GM21529 (cell line): ENCODE data around the gene GPR35.

Experiments
- ATAC-seq: cut with Tn5 transposase; IDR thresholded peaks from one replicate; pipeline ENCODE4 v1.9.1; 2021; ENCODE audit not compliant: unreplicated experiment

The GPR35 gene, protein sequence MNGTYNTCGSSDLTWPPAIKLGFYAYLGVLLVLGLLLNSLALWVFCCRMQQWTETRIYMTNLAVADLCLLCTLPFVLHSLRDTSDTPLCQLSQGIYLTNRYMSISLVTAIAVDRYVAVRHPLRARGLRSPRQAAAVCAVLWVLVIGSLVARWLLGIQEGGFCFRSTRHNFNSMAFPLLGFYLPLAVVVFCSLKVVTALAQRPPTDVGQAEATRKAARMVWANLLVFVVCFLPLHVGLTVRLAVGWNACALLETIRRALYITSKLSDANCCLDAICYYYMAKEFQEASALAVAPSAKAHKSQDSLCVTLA

DNA sequence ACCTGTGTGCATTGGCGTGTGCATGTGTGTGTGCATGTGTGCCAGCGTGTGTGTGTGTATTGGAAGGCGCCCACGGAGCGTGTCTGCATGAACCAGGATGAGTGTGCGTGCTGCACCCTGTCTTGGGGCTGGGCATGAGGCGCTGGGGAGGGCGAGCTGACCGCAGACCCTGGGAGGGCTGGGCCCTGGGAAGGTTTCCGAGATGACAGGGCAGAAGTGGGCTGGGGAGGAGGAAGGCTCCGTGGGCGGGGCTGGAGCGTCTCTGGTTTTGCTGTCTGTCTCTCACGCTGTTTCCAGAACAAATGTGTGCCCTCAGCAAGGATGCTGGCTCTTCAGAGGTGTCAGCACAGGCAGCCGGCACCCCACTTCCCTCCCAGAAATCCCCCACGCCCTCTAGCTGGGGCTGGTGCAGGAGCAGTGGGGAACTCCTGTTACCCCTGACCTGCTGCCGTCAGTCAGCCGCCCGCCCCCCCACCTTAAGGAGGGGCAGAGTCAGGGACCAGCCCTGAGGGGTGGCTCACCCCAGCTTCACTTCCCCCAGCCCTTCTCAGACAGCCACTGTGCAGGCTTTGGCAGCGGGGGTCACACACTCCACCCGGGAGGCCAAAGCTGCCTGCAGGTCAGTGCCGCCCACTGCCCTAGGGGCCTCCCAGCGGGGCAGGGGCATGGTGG lies at the start of gene GPR35:
Gene GPR35, plus strand, starts transcription at position 531 of the 672 bp plus-strand sequence. CDS start 4,473 bp downstream, outside the sequence.
- no peak for ATAC-seq

DNA sequence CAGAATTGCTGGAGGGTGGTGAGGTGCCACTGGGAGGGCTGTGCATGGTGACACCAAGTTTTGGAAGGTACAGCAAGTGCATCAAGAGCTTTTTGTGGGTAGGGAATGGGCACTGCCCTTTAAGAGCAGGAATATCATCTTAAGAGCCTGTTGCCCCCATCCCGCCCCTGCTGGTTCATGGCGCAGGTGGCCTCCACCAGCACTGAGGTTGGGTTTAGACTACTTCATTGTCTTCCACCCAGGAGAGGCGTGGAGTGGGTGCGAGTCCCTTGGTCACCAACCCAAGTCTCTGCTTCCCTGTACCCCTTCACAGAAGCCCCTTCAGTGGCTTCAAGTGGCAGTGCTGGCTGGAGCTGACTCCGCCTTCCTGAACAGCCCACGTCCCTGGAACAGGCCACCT lies 49.2 kb upstream of the GPR35 start:
- no peak for ATAC-seq

DNA sequence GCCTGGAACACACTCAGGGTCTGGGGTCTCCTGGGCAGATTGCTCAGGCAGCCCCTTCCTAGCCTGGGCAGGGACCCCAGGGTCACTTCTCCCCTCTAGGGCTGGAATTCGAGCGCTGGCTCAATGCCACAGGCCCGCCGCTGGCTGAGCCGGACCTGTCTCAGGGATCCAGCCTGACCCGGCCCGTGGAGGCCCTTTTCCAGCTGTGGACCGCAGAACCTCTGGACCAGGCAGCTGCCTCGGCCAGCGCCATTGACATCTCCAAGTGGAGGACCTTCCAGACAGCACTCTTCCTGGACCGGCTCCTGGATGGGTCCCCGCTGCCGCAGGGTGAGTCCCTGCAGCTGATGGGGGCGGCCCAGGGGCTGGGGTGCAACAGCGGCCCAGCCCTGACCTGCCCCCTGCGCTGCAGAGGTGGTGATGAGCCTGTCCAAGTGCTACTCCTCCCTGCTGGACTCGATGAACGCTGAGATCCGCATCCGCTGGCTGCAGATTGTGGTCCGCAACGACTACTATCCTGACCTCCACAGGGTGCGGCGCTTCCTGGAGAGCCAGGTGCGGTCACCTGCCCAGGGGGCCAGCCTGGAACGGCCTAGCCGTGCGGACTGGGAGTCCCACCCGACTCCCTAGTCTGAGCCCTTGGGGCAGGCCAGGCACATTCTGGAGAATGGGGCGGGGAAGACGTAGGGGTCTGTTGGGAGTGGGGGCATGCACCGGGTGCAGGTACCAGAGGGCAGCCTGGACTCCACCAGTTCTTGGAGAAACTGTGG lies 48.7 kb upstream of the GPR35 start:
- no peak for ATAC-seq

DNA sequence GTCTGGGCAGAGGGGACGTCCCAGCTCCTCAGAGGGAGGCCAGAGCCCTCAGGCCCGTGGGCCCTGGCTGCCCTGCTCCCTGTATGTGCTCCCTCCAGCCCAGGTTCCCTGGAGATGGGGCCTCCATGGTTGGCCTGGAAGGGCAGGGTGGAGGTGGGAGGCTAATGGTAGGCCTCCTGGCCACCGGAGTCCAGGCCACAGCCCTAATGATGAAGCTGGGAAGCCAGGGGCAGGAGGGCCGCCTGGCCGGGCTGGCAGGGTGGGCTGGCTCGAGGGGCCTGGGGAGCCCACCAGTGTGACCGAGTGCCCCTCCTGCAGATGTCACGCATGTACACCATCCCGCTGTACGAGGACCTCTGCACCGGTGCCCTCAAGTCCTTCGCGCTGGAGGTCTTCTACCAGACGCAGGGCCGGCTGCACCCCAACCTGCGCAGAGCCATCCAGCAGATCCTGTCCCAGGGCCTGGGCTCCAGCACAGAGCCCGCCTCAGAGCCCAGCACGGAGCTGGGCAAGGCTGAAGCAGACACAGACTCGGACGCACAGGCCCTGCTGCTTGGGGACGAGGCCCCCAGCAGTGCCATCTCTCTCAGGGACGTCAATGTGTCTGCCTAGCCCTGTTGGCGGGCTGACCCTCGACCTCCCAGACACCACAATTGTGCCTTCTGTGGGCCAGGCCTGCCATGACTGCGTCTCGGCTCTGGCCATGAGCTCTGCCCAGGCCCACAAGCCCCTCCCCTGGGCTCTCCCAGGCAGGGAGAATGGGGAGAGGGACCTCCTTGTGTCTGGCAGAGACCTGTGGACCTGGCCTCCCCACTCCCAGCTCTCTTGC lies 47.8 kb upstream of the GPR35 start:
- no peak for ATAC-seq

DNA sequence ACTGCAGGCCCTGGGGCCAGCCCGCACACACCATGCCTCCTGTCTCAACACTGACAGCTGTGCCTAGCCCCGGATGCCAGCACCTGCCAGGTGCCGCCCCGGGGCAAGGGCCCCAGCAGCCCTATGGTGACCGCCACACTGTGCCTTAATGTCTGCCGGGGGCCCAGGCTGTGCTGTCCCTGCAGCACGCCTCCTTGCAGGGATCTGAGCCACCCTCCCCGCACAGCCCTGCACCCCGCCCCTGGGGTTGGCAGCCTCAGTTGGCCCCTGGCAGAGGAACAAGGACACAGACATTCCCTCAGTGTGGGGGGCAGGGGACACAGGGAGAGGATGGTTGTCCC lies 47.2 kb upstream of the GPR35 start:
- ATAC-seq = no peak

DNA sequence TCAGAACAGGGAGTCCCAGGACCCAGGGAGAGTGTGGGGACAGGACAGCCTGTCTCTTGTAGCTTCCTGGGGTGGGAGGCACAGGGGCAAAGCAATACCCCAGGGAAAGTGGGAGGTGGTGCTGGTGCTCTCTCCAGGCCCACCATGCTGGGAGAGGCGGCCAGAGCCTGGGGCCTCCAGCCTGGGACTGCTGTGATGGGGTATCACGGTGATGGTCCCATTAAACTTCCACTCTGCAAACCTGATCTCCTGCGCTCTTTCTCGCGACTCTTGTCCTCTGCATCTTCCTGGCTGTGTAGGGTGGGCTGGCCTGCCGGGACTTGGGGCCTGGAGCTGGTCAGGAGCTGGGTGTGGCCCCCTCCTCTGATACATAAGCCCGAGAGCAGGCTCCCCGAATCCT lies 46.8 kb upstream of the GPR35 start:
- ATAC-seq = no peak

DNA sequence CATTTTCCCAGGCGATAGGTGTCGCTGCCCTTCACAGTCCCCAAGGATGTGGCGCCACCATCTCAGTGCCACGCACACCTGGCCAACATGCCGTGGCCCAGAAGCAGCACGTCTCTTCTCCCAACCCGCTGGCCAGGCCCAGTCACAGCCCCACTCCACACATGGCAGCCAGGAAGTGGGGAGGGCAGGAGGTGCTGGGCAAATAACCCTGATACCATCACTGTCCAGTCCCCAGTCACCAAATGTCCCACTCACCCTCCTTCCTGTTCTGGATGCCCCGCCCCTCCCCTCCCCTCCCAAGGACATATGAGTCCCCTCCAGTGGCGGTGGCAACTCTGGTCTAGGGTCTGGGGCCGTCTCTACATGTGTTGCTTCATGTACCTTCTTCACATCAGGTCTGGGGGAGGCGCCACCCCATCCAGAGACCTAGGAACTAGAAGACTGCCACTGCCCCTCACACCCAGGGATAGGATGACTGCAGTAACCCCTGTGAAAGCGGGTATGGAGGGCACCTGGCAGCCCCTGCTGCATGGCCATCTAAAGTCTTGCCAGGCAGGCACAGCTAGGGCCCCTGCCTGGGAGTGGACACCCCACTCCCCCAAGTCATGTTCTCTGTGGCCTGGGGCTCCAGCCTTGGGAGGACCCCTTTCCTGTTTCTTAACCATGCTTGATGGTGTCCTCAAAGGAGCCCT lies 46.1 kb upstream of the GPR35 start:
- ATAC-seq = no peak

DNA sequence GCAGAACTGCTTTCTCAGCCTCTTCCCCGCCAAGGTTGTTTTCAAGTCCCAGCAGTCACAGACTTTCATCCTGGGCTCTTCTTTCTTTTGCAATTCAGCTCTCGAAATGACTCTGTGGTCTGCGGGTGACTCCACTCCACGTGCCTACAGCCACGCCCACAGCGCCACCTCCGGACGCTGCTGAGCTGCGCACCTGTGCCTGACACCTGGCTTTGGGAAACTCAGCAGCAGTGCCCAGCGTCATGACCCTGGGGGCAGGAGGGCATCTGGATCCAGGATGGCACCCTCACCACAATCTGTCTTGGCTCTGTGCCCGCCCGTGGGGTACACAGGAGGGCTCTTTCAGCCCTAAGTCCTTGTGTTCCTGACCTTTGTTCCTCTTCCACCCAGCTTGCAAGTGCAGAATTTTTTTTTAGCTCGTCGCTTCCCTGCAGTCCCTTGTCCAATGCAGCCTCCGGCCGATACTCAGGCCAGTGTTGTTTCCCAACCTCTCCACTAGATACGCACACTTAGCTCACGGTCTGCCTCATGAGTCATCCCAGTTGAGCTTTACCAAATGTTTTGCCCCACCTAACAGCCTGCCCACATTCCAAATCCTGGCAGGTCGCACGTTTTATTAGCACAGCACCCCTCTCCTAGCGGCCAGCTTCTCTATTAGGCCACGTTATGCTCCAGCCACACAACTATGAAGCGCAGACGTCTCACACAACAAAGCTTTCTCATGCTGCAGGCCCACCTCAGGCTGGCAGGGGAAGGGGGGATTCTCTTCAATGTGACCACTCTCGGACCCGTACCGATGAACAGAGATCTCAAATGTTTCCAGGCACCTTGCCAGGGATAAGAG lies 45.3 kb upstream of the GPR35 start:
- peak; percentile 41 for ATAC-seq

DNA sequence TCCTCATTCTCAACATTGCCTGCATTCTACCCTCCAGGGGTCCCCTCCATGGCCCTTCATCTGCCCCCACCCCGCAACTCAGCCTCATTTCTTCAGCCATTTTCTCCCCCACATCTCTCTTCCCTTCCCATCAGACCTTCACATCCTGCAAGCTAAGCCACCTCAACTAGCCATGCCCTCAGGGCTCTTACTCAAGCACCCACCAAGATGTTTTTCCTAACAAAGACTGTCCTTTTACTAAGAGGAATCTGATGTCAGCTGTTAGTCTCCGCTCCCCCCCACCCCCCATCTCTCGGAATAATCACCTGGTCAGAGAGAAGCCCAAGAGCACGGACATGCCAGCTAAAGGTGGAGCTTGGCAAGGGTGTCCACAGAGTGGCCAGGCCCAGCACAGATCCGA lies 43.5 kb upstream of the GPR35 start:
- no peak for ATAC-seq

DNA sequence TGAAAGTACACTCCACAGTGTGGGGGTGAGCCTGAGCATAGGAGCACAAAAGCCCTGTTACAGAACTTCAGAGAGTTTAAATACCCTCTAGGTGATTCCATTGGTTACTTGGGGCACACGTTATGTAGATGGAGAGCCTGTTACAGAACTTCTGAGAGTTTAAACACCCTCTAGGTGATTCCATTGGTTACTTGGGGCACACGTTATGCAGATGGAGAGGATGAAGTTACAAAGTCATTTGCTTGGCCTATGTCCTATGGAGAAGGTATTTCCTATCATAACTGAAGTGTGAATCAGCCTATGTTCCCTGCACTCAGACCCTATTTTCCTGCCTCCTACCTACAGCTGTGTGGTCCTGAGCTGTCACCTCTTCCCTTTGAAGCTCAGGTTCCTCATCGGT lies 42.5 kb upstream of the GPR35 start:
- ATAC-seq = no peak

DNA sequence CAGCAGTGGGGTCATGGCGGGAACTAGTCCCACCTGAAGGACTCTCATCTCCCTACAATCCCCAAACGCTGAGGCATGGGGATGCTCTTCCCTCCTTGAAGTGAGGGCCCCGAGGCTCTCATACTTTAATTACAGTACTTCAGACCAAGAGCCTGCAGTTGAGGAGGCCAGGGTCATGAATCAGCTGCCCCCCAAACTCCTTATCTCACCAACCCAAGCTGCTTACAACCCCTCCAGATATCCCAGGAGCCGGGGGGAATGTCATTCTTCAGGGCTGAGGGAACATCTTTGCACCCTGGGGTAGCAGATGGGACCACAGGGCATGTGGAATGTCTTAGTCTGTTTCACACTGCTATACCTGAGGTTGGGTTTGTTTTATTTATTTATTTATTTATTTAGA lies 41.5 kb upstream of the GPR35 start:
- ATAC-seq = no peak

DNA sequence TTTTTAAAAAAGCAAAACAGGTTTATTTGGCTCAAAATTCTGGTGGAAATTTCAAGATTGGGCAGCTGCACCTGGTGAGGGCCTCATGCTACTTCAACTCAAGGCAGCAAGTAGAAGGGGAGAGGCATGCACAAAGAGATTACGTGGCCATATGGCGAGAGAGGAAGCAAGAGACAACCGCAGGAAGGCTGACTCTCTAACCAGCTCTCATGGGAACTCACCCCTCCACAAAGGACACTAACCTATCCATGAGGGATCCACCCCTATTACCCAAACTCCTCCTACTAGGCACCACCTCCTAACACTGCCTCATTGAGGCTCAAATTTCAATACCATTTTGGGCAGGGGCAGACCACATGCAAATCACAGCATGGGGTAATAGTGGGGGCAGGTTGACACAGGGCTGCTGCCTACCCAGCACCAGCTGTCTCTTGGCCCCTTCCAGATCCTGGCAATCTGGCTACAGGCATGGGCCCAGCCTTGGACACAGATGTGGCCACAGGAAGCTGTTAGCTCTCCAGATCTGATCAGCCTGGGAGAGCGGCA lies 40.7 kb upstream of the GPR35 start:
- peak; percentile 59 for ATAC-seq

DNA sequence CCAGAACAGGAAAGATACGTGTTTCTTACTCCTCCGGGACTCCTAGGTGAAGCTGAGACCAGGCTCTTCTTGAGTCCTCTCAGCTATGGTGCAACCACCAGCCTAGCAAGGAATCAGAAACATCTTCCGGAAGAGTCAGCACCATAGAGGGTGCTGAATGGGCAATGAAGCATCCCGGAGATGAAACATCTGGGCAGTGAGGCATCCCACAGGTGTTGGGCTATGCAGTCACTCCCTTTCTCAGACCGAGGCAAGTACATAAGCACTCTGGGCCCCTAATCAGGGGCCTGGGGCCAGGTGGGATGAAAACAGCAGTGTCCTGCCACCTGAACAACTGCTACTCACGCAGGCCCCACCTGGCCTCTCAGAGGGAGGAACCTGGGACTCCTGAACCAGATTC lies 40.2 kb upstream of the GPR35 start:
- peak; percentile 30 for ATAC-seq

DNA sequence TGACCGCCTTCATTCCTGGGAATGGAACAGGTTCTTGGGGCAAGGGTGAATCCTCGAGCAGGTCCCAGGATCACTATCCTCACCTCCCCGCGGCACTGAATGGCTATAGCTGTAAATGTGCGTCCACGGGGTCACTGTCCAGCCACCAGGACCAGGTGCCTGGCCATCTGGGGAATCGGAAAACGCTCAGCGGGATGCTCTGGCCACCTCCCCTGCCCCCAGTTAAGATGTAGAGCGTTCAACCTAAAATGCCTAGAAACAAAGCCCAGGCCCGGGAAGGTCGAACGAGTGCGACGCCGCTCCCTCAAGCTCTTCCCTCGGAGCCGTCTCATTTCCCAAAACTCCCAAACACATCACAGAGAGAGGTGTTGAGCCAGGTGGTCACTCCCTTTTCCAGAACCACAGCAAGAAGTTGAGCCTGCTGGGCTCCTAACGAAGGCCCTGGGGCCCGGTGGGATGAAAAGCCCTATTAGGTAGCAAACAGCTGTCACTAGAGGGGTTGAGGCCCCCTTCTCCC lies 39.5 kb upstream of the GPR35 start:
- no peak for ATAC-seq

DNA sequence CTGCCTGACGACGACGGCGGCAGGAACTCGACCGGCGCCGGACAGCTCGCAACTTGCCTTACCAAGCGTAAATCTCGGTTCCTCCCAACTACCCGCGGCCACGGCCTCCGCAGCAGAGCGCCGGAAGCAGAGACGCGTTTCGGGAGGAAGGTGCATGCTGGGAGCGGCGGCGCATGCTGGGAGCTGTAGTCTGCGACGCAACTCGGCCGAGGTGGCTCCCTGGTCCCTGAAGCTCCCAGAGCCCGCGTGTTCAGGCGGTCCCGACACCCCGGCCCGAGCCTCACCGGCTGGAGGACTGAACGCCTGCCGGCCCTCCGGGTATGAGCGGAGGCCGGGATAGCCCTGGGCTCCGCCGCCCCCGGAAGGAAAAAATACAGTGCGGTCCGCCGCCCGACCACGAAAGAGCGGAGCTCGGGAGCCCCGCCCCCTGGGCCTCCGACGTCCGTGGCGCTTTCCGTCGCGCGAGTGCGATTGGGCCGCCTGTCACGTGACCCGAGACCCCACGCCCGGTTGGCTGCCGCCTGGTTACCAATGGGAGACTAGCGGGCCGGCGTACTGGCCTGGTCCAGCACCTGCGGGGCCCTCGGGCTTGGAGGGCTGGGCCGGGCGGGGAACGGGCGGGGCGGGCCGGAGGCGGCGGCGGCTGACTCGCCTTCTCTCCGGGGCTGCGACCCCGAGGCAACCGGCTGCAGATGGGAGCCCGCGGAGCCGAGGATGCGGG lies 38.9 kb upstream of the GPR35 start, which contains the start of gene CAPN10:
Gene CAPN10, plus strand, starts transcription at position 537 of the 721 bp plus-strand sequence. Its CDS starts 178 bp downstream, at position 715.
- peak; percentile 55 for ATAC-seq

DNA sequence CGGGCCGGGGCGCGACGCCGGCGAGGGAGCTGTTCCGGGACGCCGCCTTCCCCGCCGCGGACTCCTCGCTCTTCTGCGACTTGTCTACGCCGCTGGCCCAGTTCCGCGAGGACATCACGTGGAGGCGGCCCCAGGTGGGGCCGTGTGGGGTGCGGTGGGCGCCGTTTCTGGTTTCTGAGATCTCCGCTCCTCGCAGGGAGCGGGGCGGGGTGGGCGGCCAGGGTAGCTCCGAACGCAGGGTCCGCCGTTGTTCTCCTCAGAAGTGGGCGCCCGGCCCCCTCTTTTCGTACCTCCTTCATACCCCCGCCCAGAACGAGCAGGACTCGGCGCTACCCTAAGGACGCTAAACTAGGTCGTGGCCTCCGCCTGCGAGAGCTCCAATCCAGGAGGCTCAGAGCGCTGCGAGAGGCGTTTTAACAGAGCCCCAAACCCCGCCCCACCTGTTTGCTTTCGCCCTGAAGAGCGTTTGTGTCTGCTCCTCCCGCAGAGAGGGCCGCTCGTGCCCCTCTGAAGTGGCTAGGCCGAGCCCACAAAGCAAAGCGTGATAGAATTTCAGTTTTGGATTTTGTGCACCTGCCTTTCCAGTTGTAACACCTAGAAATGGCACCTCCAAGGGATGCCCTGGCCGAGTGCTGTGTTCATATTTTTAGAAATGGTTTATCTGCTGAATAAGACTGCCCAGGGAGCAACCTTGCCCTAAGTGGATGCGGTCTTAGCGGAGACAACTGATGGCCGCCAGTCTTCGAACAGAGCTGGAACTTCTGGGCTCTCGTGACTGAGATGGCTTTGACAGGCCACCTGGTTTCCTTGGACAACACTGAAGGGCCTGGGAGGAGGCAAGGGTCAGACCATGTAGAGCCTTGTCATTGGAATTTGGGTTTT lies 38.1 kb upstream of the GPR35 start:
- ATAC-seq = no peak

DNA sequence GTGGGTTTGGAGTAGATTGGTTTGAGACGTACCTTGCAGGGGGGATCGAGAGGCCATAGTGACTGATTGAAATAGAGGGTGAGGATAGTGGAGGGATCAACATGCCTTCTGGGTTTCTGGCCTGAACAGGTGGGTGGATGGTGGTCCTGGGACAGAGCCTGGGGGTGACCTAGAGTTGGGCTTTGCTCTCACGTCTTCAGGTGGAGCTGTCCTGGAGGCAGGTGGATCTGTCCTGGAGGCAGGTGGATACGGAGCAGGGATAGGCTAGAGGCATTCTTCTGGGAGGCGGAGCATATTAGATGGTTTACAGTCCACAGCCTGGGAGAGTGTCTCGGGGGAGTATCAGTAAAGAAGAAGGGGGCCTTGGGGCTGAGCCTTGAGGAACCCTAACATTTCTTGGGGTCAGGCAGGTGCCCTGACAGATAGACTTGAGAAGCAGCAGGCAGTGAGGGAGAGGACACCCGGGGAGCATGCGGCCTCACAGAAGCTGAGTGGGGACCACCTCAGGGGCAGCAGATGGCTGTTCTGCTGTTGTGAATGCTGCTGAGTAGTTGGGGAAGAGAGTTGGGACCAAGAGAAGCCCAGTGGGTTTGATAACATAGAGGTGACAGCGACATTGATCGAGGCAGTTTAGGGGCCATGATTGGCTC lies 37.1 kb upstream of the GPR35 start:
- ATAC-seq = no peak
